T47D (cell line): ENCODE measurements around the gene VPS4A.
"Not testable (repeated sequence)": the region's sequence is repeated elsewhere in the genome, so short reads cannot be mapped to it uniquely, and the experiment has no call there.

Source experiments
- DNase-seq, 2 experiments: peaks; one replicate each; pipeline versions ENCODE4 v3.0.0 to v3.0.0-alpha.2; 2011 to 2012; ENCODE audit warnings: low read depth in 1 of 2, low spot score in 1 of 2
- JUND ChIP-seq: IDR thresholded peaks from 2 replicates; pipeline ENCODE4 v1.6.1; 2012; ENCODE audit warnings: low read depth
- in situ Hi-C: cut with HindIII; loops from 2 replicates; pipeline ENCODE4 v1.10.0; 2016; ENCODE audit warnings: low sequenced_read_pairs, low pct_unique_long_range_greater_than_20kb

The VPS4A gene

GRCh38 chr16:69286941-69287713, 24.0 kb upstream of the VPS4A start:
- peak; percentile 32 to 77 for DNase-seq

GRCh38 chr16:69291657-69292056, 19.5 kb upstream of the VPS4A start:
- in situ Hi-C loops, DNase-seq: not testable (repeated sequence)

More at GRCh38 chr16:69286941-69287713, 24.0 kb upstream of the VPS4A start:
- in situ Hi-C loops: no loop called here
- no peak for TF ChIP-seq JUND

- no peak for TF ChIP-seq JUND
- in situ Hi-C loops: no loop called here
- no peak for DNase-seq
These were observed 17.7 kb upstream of the VPS4A start for GRCh38 chr16:69293401-69293800.

- in situ Hi-C loops: no loop called here
- no peak for DNase-seq
- TF ChIP-seq JUND: no peak
These were observed 17.1 kb upstream of the VPS4A start for GRCh38 chr16:69294051-69294450.

- in situ Hi-C loops, DNase-seq: not testable (repeated sequence)
These were observed 14.4 kb upstream of the VPS4A start for GRCh38 chr16:69296771-69297170.

GRCh38 chr16:69298261-69298660, 12.9 kb upstream of the VPS4A start:
- TF ChIP-seq JUND: no peak
- no peak for DNase-seq
- in situ Hi-C loops: no loop called here

GRCh38 chr16:69301187-69301586, 10.0 kb upstream of the VPS4A start:
- in situ Hi-C loops: no loop called here
- no peak for DNase-seq
- TF ChIP-seq JUND: no peak

- in situ Hi-C loops: no loop called here
- no peak for DNase-seq
- TF ChIP-seq JUND: no peak
These were observed 9.3 kb upstream of the VPS4A start for GRCh38 chr16:69301861-69302260.

- no peak for TF ChIP-seq JUND
- no peak for DNase-seq
- in situ Hi-C loops: no loop called here
These were observed 8.8 kb upstream of the VPS4A start for GRCh38 chr16:69302301-69302700.

GRCh38 chr16:69306031-69306430, 5.1 kb upstream of the VPS4A start:
- in situ Hi-C loops: no loop called here
- TF ChIP-seq JUND: no peak
- no peak for DNase-seq

GRCh38 chr16:69307091-69307490, 4.1 kb upstream of the VPS4A start:
- in situ Hi-C loops: no loop called here
- no peak for DNase-seq
- TF ChIP-seq JUND: no peak

- in situ Hi-C loops: no loop called here
- TF ChIP-seq JUND: no peak
- no peak for DNase-seq
These were observed 3.3 kb upstream of the VPS4A start for GRCh38 chr16:69307856-69308255.

GRCh38 chr16:69309316-69309715, 1.8 kb upstream of the VPS4A start:
- in situ Hi-C loops: no loop called here
- DNase-seq: no peak
- no peak for TF ChIP-seq JUND
